Fibroblast of skin of abdomen (primary cell): ENCODE measurements around the gene ADM2.

ENCODE experiments used
- DNase-seq: peaks from one replicate; pipeline ENCODE4 v3.0.0-alpha.2; 2013

Gene ADM2

DNA sequence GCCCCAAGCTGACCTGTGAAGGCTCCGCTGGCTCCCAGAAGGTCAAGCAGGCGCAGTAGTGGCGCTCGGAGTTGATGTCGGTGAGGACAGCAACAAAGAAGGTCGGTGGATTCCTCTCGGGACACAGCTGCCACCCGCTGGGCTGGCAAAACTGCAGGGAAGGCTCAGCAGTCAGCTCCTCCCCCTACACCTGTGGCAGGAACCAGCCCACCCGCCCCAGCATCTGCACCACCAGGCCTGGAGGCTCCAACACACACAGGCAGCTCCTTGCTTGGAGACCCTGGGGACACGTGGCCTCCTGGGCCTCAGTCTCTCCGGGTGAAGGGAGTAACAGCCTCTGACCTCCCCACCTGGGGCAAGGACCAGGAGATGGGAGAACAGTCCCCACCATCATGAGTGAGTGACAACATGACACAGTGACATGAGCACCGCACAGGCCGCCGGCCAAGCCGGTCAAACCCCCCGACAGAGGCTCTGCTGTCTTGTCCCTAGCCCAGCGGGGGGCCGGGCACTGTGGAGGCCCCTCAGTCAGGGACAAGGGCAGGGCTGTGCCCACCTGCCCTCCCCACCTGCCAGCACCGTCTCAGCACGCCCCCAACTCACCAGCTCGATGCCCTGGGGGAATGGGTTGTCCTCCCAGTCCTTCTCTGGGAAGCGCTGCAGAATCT, 13.4 kb upstream of the ADM2 start:
- no peak for DNase-seq

GRCh38 chr22:50468626-50469025, 12.7 kb upstream of the ADM2 start:
- no peak for DNase-seq

DNA sequence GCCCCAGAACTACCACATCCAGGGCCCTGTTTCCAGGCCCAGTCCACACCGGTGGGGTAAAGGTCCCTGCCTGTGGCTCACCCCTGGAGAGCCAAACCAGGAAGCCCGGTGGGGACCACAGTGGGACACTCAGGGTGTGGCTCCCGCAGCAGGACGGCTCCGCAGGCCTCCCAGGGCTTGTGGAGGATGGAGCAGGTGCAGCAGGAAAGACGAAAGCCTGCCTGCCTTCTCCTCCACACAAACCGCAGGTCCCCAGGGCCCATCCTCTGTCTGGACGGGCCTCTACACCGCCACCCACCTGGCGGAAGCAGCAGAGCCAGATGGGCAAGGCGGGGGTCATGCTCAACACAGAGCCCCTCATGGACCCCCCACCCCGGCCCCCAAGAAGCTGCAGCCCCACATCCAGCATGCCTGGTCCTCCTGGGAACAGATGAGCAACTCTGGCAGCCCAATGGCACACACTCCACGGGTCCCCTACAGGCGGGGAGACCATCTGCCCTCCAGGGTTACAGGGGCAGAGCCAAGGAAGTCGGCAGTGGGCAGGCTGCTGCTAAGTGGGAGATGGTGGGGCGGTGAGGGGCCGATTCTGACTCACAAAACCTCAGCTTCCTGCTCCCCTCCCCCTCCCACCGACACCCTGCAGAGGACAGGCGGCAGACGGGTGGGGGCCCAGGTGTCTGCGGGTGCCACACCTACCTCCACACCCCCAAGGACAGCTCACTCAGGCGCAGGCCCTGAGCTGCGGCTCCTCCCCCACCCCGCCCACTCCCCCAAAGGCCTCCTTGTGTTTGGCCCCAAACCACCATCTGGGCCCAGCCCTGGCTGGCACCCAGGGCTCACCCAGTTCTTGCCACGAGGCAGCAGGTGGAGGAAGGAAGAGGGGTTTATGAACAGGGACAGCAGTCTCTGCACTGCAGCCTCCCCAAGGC, 11.7 kb upstream of the ADM2 start:
- peak; percentile 26 for DNase-seq

GRCh38 chr22:50470491-50470890, 10.9 kb upstream of the ADM2 start:
- DNase-seq: no peak

DNA sequence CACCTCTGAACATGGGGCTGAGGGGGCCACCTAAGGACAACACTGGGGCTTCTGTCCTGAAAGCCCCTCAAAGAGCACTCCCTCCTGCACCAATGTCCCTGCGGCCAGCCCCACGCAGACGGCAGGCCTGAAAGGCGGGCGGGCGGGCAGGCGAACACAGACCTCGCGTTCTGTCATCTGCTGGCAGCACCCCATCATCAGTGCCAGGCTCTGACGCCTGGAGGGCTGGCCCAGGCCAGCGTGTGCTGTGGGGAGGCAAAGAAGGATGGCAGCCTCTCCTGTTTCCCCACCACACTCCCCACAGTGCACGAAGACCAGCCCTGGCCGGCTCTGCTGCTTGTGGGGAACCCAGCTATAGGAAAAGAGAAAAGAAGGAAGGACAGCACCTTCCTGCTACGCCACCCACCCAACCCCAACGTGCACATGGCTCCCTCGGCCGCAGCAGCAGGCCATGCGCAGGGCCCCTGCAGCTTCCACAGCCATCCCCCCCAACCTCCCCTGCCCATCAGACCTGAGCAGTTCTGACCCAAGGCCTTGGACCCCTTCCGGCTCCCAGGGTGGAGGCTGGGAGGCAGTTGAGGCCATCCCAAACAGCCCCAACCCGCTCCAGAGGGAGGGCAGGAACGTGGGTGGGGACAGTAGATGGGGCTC, 10.0 kb upstream of the ADM2 start:
- no peak for DNase-seq

DNA sequence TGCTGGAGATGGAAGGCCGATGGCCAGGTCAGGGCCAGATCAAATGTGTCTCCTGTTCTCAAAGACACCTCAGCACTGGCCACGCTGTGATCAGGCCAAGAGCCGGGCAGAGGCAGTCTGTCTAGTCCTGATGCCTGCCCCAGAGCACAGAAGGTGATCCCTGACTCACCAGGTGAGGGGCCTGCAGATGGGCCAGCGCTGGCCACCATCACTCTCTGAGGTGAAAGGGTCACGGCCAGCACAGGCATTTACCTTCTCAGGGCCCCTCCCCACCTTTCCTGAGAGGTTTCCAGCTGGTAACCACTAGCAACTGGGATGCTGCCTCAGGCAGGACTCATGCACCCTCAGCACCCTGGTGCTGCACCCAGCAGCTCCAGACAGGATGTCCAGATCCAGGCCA, 9.4 kb upstream of the ADM2 start:
- no peak for DNase-seq

DNA sequence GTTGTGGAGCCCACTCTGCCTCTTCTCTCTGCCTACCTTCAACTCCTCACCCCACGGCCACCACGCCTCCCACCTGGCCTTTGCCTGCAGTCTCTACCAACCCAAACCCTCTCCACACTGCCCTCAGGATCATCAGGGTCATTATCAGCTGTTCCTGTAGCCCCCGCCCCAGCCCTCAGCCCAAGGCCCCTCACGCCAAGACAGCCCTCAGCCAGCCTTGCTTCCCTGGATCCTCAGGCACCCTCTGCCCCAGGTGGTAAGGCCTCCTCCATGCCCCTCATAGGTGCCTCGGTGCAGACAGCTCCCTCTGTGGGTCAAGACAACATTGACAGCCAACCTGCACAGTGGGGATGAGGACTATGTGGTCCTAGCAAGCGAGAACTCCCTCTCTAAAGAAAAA, 8.3 kb upstream of the ADM2 start:
- no peak for DNase-seq

GRCh38 chr22:50473855-50474671, 7.3 kb upstream of the ADM2 start:
- DNase-seq: peak; percentile 29

GRCh38 chr22:50474710-50475651, 6.4 kb upstream of the ADM2 start, which contains the start of gene SBF1:
Gene SBF1 (minus strand): TSS chr22:50475035. CDS start chr22:50474840, 195 bp downstream.
- DNase-seq: peak; percentile 85

- no peak for DNase-seq
Observed at GRCh38 chr22:50475652-50476002, 5.7 kb upstream of the ADM2 start.

- DNase-seq: no peak
Observed at GRCh38 chr22:50476868-50477267, 4.5 kb upstream of the ADM2 start.

DNA sequence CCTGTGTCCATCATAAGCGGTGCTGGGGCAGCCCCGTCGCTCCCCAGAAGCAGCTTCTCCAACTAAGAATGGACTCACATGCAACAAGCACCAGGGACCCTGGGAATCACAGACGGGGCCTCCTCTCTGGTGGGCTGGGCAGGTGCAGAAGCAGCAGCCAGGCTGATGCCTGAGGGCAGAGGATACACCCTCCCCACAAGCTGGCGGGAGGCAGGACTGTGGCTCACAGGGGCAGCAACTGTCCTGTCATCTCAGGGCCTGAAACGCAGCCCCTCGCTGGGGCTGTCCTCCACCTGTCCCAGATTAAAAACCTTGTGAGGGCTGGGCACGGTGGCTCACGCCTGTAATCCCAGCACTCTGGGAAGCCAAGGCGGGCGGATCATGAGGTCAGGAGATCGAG, 3.4 kb upstream of the ADM2 start:
- no peak for DNase-seq

- no peak for DNase-seq
Observed at GRCh38 chr22:50479721-50480120, 1.6 kb upstream of the ADM2 start.

DNA sequence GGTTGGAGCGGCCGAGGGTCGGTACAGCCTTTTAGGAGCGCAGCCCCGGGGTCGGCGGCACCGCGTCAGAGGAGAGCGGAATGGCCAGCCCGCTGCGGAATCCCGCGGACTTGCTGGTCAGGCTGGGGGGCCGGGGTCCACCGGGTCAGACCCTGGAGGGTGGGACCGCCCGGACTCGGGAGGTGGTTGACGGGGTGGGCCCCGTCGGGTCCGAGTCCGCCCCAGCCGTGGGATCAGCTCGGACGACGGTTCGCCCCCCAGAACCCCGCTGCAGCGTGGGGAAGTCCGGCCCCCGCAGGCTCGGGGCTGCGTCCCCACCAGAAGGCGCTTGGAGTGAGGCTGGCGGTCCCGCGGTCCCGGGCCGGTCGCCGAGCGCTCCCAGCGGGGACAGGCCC, 301 bp upstream of the ADM2 start:
- DNase-seq: no peak

GRCh38 chr22:50482107-50483074, 1.0 kb downstream of the ADM2 start:
- no peak for DNase-seq

DNA sequence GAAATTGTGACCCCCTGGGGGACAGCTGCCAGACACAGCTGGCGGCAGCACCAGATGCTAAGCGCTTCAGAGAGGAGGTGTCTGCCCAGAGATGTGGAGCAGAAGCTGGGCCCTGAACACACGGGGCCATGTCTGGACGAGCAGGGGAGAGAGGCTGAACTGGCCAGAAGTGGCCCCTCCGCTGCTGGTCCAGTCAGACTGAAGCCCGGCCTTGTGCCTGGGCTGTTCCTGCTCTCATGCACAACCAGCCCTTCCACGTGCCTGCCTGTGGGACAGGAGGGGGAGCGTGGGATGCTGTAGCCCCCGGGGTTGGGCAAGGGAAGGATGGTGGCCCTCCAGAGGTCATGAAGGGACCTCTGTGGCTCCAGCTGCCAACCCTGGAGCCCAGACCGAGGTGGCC, 1.8 kb downstream of the ADM2 start:
- no peak for DNase-seq

DNA sequence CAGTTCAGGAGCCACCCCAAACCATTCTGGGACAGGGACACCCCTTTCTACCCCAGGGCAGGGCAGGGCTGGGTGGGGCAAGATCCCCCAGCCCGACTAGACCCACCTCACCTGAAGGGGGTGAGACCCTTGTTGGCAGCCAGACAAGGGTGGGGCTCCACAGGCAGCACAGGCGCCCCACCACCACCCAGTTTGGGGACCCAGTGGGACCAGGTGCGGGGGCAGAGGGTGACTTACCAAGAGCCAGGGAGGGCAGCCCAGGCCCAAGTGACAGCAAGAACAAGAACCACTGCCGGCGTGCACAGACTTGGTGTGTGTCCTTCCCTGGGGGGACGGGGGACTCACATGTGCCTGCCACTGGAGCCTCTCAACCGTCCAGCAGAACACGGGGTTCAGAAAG, 2.2 kb downstream of the ADM2 start:
- DNase-seq: no peak

DNA sequence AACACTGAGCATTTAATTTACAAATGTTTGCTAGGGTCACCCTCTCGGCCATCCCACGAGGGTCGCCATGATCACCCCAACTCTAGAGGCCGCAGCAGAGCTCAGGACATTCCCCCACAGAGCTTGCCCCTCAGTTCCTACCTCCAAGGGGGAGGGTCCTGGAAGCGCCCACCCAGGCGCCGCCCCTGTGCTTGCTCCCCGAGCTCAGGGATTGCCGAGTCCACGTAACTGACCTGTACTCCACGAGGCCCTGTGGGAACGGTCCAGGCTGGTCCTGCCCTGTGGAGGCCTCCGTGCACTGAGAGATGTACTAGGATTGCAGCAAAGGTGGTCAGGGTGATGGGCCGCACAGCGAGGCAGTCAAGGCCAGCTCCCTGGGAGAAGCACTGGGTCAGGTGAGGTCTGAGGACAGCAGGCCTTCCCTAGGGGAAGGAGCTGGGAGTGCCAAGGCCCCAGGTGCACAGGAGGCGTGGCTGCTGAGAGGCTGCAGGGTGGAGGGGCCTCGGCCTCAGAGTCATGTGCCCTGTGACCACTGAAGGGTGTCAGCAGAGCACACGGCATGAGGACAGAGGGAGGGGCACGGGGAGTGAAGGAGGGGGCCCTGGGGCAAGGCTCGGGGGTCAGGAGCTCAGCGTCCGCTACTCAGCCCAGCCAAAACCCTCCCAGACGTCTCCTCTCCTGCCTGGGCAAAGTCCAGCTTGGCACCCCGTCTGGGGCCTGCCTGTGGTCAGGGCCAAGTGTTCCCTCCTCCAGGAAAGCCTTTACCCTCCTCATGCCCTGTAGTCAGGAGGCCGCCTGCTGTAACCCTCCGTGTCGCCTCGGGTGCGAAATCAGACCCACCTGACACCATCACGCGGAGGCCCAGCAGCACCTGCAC, 2.9 kb downstream of the ADM2 start:
- no peak for DNase-seq
